Vagina (tissue), 2 donors: Measurements from ENCODE around the gene PKIB.
"Not testable (repeated sequence)": the region's sequence is repeated elsewhere in the genome, so short reads cannot be mapped to it uniquely, and the experiment has no call there.

ENCODE experiments used
- POLR2A ChIP-seq, 2 donors: fragments of 450-650 bp; IDR thresholded peaks; one replicate each; pipeline ENCODE4 v1.6.1; 2017; ENCODE audit warnings: antibody characterized with exemption in 2 of 2, mild to moderate bottlenecking in 2 of 2, moderate library complexity in 2 of 2
- POLR2AphosphoS5 ChIP-seq, 2 donors: sonication (generic); formaldehyde crosslinking; IDR thresholded peaks; one replicate each; pipeline ENCODE4 v1.9.0; 2017; ENCODE audit warnings: antibody characterized with exemption in 2 of 2, mild to moderate bottlenecking in 2 of 2, low read depth in 1 of 2; ENCODE audit not compliant: insufficient read depth in 1 of 2
- TF ChIP-seq, protein P1 (sequence below), 3 experiments: fragments of 450-650 bp in 2 of 3; fragments of 200-600 bp in 1 of 3; sonication (generic) in 1 of 3; IDR thresholded peaks; one replicate each; pipeline ENCODE4 v1.5.1; 2017 to 2019; ENCODE audit warnings: antibody characterized with exemption in 3 of 3, mild to moderate bottlenecking in 2 of 3, moderate library complexity in 2 of 3

DNA sequence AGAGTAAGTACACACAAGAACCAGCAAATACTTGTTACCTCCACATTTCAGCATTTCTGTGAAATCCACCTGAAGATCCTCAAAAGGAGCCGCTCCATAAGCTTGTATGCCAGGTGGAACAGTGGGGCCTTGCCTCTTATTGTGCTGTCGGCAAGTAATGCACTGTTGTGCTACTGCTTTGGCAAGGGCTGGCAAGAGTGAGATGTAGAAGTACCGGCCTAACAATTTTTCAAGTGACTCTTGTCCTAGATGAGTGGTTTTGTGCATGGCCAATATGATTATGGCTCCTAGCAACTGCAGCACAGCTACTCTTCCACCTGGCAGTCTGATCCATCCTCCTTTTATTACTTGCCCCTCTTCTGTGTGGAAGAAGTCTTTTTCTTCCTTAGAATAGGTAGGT is 134.7 kb downstream of the PKIB start:
- TF ChIP-seq, protein P1, sequence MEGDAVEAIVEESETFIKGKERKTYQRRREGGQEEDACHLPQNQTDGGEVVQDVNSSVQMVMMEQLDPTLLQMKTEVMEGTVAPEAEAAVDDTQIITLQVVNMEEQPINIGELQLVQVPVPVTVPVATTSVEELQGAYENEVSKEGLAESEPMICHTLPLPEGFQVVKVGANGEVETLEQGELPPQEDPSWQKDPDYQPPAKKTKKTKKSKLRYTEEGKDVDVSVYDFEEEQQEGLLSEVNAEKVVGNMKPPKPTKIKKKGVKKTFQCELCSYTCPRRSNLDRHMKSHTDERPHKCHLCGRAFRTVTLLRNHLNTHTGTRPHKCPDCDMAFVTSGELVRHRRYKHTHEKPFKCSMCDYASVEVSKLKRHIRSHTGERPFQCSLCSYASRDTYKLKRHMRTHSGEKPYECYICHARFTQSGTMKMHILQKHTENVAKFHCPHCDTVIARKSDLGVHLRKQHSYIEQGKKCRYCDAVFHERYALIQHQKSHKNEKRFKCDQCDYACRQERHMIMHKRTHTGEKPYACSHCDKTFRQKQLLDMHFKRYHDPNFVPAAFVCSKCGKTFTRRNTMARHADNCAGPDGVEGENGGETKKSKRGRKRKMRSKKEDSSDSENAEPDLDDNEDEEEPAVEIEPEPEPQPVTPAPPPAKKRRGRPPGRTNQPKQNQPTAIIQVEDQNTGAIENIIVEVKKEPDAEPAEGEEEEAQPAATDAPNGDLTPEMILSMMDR (IDR thresholded peaks at IDR 0.05): not testable (repeated sequence)
- TF ChIP-seq POLR2A (IDR thresholded peaks at IDR 0.05); POLR2AphosphoS5 (IDR thresholded peaks at IDR 0.05; ENCODE audit: insufficient read depth in 1 of 2, low read depth in 1 of 2): not testable (repeated sequence)
